Activated CD4-positive, alpha-beta T cell treated with anti-CD3 and anti-CD28 coated beads, Interleukin-2, amount 50 U/mL, for 4 hours (primary cell): ENCODE measurements around the gene DIDO1.

Experiments
- DNase-seq, 2 experiments: peaks; one replicate each; pipeline ENCODE4 v3.0.0-alpha.2; 2020

Gene DIDO1

DNA sequence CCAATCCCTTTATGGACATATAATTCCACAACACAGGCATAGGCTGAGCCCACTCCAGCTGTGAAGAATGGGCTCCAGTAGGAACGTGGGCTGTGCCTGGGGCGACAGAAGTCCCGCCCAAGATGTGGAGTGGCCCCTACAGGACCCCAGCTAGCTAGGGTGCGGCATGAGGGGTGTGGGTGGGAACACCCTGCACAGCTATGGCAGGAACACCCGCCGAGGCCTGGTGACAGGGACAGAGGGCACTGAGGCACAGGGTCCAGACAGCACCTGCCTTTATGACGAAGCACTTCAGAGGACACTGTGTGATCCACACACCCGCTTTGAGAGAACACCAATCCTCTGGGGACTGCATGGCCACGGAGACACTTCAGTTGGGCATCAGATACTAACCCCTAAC is 36.4 kb downstream of the DIDO1 start:
- no peak for DNase-seq

- DNase-seq: no peak
Observed at GRCh38 chr20:62889411-62889810, 36.9 kb downstream of the DIDO1 start.

DNA sequence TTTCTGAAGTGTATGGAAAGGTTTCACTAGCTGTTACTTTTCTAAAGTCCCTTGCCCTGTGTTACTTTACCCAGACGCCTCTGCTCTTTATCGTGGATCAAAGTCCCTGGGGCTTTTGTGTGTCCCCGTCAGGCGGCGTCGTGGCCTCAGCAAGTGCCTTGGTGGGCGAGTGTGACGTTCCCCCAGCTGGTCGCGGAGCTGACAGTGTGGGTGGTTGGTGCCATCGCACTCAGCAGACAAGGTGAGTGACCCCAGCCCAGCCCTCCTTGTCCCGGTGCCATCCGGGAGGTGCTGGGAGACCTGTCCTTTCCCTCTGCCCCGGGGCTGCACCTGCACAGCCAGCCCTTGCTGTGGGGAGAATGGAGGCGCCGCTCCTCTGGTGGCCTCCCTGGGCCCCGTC is 37.4 kb downstream of the DIDO1 start:
- DNase-seq: no peak

GRCh38 chr20:62888406-62888805 is 37.9 kb downstream of the DIDO1 start:
- DNase-seq: no peak

DNA sequence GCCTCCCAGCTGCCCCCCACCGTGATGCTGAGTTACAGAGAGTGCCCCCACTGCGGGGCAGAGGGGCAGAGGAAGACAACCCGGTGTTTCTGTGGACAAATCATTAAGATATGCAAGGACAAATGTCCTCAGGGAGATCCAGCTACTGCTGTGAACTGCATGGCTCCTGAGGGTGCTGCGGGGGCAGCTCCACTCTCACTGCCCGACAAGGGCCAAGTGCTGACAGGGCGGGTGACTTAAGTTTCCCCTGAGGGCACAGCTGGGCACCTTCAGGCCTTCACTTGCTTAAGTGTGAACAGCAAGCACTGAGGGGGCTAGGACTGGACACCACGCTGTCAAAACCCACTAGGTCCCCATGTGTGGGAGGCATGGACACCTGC is 38.5 kb downstream of the DIDO1 start:
- DNase-seq: no peak

GRCh38 chr20:62887152-62887859 is 39.0 kb downstream of the DIDO1 start:
- DNase-seq: no peak

GRCh38 chr20:62886709-62887058 is 39.6 kb downstream of the DIDO1 start:
- DNase-seq: no peak

DNA sequence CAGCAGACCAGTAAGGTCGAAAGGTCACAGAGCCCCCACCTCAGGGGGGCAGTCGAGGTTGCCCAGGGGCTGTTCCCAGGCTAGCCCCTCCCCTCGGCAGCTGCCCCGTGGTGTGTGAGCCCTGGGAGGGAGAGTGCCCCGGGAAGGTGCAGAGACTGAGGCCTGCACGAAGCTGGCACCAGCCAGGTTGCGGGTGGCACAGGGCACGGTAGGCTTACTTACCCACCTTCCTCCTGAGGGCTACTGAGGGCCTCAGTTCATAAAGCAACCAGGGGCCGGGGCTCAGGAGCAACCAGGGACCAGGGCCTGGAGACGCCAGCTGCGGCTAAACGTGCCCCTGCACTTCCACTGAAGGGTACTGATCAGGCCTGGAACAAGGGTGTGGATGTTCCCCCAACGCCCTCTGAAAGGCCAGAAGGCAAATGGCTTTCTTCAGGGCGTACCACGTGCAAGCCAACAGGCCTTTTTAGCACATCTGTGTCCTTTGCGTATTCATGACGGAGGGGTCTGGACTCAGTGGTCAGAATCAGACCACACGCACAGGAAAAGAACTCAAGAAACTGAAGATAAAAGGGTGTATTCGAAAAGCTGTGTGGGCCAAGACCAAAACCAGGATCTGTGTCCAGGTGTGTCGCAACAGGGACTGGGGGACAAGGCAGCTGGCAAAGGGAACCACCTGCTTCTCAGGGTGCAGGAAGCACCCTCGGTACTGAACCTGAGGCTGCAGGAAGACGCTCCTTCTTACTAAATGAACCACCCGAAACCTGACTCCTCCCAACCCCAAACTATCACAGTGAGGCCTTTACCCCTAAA is 40.2 kb downstream of the DIDO1 start:
- no peak for DNase-seq

GRCh38 chr20:62885046-62885895 is 41.0 kb downstream of the DIDO1 start:
- no peak for DNase-seq

GRCh38 chr20:62884556-62884955 is 41.7 kb downstream of the DIDO1 start:
- DNase-seq: no peak

- no peak for DNase-seq
Observed at GRCh38 chr20:62882426-62882825, 43.9 kb downstream of the DIDO1 start.

GRCh38 chr20:62881662-62882395 is 44.5 kb downstream of the DIDO1 start:
- no peak for DNase-seq

- DNase-seq: no peak
Observed at GRCh38 chr20:62880935-62881661, 45.2 kb downstream of the DIDO1 start.

- no peak for DNase-seq
Observed at GRCh38 chr20:62880147-62880934, 46.0 kb downstream of the DIDO1 start.

DNA sequence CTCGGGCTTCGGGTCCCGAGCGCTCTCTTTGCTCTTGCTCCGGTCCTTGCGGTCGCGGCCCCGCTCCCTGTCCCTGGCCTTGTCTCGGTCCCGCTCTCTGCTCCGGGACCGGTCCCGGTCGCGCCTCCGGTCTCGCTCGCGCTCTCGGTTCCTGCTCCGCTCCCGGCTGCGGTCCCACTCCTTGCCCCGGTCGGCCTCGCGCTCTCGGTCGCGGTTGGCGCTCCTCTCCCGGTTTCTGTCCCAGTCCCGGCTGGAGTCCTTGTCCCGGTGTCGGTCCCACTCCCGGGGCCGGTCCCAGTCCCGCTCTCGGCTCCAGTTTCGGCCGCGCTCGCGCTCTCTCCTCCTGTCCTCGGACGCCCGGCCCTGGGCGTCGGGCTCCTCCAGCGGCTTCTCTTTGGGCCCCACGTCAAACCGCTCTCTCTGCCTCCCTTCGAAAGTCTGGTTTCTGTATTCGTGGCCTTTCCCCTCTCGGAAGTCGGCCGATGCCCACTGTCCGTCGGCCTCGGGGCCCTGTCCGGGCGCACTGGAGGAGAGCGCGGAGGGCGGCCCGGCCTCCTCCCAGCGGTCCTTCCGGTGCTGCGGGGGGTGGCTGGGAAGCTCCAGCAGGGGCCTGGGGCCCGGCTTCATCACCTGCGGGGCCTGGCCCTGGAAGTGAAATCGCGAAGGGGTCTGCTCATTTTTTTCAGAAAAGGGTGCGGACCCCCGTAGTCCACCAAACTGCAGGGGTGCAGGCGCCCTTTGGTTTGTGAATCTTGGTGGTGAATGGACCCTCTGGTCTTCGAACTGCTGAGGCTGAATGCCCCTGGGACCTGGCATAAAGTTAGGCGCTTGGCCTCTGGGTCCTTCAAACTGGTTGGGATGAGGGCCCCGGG is 46.8 kb downstream of the DIDO1 start:
- no peak for DNase-seq

- no peak for DNase-seq
Observed at GRCh38 chr20:62878244-62879038, 47.9 kb downstream of the DIDO1 start.

DNA sequence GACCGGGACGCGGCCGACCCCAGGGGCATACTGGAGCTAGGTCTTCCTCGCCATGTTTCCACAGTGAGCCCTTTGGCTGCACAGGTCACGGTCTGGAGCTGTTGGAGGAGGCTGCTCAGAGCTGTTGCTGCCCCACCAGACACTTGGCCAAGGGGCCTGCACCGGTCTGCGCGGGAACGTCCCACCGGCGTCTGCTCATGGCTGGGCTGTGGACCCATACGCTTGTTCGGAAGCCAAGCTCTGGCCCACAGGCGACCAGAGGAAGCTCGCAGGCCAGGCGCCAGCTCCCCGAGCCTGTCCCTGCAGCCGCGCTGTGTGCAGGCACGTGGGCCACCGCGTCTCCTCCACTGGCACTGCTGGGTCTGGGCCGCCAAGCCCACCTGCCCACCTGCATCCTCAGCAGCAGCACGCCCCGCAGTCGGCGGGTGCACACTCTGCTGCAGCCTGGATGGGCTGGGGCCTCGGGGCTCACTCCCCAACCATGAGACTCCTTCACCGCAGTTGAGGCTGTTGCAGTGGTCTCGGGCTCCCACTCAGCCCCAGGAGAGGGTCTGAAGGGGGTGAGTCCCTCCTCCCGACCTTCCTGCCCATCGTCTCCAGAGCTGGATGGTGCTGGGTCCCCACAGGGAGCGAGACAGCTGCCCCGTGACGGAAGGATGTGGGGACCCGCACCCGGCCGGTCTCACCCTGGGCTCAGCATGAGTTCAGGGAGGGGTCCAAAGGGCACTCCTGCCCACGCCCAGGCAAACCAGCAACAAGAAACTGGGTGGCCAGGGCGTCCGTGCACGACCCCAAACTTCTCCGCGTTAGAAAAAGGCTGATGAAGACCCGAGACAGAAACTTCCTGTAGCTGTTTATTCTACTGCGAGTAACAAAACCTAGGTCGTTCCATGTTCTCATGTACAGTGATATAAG is 49.1 kb downstream of the DIDO1 start:
- DNase-seq: no peak

GRCh38 chr20:62876501-62876901 is 49.8 kb downstream of the DIDO1 start:
- DNase-seq: no peak
